ENCODE measurements around the gene MAGEB2. TPM values are rescaled to one million over a fixed set of nuclear protein-coding genes. Genes with fewer than 3 reads are reported as not detected.

The MAGEB2 gene
- total RNA-seq, 4 donors from 2014 or later = not detected

GRCh38 chrX:30248854-30249253, 33.5 kb downstream of the MAGEB2 start:
- Histone ChIP-seq H3K9me3 (no peaks in the 10 kb centered on the region), H3K27ac (no peak overlapping the region), H3K36me3 (no peaks in the 10 kb centered on the region), H3K4me3 (no peak overlapping the region), H3K4me1 (no peaks in the 10 kb centered on the region), H3K27me3 (no peaks in the 10 kb centered on the region)
- intact Hi-C loops (cut with DNase I; ENCODE audit: low total_unique reads) = no loop called here
- TF ChIP-seq, protein P1, sequence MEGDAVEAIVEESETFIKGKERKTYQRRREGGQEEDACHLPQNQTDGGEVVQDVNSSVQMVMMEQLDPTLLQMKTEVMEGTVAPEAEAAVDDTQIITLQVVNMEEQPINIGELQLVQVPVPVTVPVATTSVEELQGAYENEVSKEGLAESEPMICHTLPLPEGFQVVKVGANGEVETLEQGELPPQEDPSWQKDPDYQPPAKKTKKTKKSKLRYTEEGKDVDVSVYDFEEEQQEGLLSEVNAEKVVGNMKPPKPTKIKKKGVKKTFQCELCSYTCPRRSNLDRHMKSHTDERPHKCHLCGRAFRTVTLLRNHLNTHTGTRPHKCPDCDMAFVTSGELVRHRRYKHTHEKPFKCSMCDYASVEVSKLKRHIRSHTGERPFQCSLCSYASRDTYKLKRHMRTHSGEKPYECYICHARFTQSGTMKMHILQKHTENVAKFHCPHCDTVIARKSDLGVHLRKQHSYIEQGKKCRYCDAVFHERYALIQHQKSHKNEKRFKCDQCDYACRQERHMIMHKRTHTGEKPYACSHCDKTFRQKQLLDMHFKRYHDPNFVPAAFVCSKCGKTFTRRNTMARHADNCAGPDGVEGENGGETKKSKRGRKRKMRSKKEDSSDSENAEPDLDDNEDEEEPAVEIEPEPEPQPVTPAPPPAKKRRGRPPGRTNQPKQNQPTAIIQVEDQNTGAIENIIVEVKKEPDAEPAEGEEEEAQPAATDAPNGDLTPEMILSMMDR (IDR thresholded peaks at IDR 0.05) = no peak
- TF ChIP-seq POLR2A (IDR thresholded peaks at IDR 0.05) = no peak
- DNase-seq = no peak

- no peak for DNase-seq
- H3K9me3 ChIP-seq = no peaks in the 10 kb centered on the region
- no peak for TF ChIP-seq POLR2A (IDR thresholded peaks at IDR 0.05)
- TF ChIP-seq, protein P1 (IDR thresholded peaks at IDR 0.05) = no peak
- H3K4me3 ChIP-seq = no peak overlapping the region
- H3K4me1 ChIP-seq = no peaks in the 10 kb centered on the region
- no peaks in the 10 kb centered on the region for H3K36me3 ChIP-seq
- H3K27ac ChIP-seq = no peak overlapping the region
- intact Hi-C loops (cut with DNase I; ENCODE audit: low total_unique reads) = no loop called here
- no peaks in the 10 kb centered on the region for H3K27me3 ChIP-seq
Measured at GRCh38 chrX:30253257-30253656, 37.9 kb downstream of the MAGEB2 start.

- TF ChIP-seq, protein P1 (IDR thresholded peaks at IDR 0.05) = no peak
- intact Hi-C loops (cut with DNase I; ENCODE audit: low total_unique reads) = no loop called here
- Histone ChIP-seq H3K36me3 (no peaks in the 10 kb centered on the region), H3K4me1 (no peaks in the 10 kb centered on the region), H3K9me3 (no peaks in the 10 kb centered on the region), H3K27ac (no peak overlapping the region), H3K27me3 (no peaks in the 10 kb centered on the region), H3K4me3 (no peak overlapping the region)
- no peak for DNase-seq
Measured at GRCh38 chrX:30259927-30260326, 44.6 kb downstream of the MAGEB2 start.

DNA sequence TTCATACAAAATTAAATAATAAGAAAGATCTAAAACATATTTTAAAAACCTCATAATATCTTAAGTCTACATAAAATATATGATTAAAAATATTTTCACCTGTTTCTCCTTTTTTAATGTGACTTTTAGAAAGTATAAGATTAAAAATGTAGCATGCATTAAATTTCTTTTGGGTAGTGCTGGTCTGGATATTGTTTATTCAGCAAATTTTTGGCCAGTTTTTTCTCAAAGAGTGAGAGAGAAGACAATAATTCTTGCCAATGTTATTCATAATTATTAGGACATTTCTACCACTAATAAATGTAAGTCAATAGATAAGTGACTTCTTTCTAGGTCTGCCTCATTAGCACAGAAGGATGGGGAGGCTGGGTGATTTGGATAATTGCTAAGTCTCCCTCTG, 45.6 kb downstream of the MAGEB2 start:
- no peak for DNase-seq
- intact Hi-C loops (cut with DNase I; ENCODE audit: low total_unique reads) = no loop called here
- no peaks in the 10 kb centered on the region for H3K27me3 ChIP-seq
- H3K4me1 ChIP-seq = no peaks in the 10 kb centered on the region
- no peak overlapping the region for H3K4me3 ChIP-seq
- no peaks in the 10 kb centered on the region for H3K36me3 ChIP-seq
- H3K27ac ChIP-seq = no peak overlapping the region
- no peak for TF ChIP-seq POLR2A (IDR thresholded peaks at IDR 0.05)
- TF ChIP-seq, protein P1 (IDR thresholded peaks at IDR 0.05) = no peak
- H3K9me3 ChIP-seq = no peaks in the 10 kb centered on the region

DNA sequence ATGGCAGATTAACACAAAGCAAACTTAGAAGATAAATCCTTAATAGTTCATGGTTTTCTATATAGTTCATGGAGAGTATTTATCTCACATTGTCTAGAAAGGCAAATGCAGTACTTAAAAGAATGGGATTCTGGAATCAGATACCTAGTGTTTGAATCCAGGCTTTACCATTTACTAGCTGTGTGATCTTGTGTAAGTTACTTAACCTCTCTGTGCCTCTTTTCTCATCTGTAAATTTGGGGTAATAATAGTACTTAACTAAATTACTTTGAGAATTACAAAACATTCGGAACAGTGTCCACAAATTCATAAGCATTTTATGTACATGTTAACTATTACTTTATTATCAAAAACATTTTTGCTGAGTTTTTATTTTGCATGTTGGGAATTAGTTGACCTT, 47.4 kb downstream of the MAGEB2 start:
- H3K4me1 ChIP-seq = no peaks in the 10 kb centered on the region
- H3K27me3 ChIP-seq = no peaks in the 10 kb centered on the region
- H3K27ac ChIP-seq = no peak overlapping the region
- no peak overlapping the region for H3K4me3 ChIP-seq
- no peaks in the 10 kb centered on the region for H3K9me3 ChIP-seq
- TF ChIP-seq POLR2A (IDR thresholded peaks at IDR 0.05) = no peak
- TF ChIP-seq, protein P1 (IDR thresholded peaks at IDR 0.05) = no peak
- no peak for DNase-seq
- intact Hi-C loops (cut with DNase I; ENCODE audit: low total_unique reads) = no loop called here
- no peaks in the 10 kb centered on the region for H3K36me3 ChIP-seq

Other genes starting within 250 kb of the MAGEB2 start
- not detected for gene MAGEB3, start 15.1 kb downstream of the MAGEB2 start, total RNA-seq
- gene MAGEB4, start 26.4 kb downstream of the MAGEB2 start, total RNA-seq = not detected
- not detected for gene MAGEB1, start 31.6 kb downstream of the MAGEB2 start, total RNA-seq
- gene NR0B1, start 93.8 kb downstream of the MAGEB2 start, total RNA-seq = under 1 TPM in 1 of 4 donors, not detected in 3; 0.28 TPM

All from uterus (tissue), 4 donors.